GM04503 (cell line): ENCODE measurements around the gene BIK.
"Not testable (repeated sequence)": the region's sequence is repeated elsewhere in the genome, so short reads cannot be mapped to it uniquely, and the experiment has no call there.

ENCODE experiments used
- DNase-seq: peaks from one replicate; pipeline ENCODE4 v3.0.0-alpha.2; 2012; ENCODE audit warnings: low read depth

BIK gene

DNA sequence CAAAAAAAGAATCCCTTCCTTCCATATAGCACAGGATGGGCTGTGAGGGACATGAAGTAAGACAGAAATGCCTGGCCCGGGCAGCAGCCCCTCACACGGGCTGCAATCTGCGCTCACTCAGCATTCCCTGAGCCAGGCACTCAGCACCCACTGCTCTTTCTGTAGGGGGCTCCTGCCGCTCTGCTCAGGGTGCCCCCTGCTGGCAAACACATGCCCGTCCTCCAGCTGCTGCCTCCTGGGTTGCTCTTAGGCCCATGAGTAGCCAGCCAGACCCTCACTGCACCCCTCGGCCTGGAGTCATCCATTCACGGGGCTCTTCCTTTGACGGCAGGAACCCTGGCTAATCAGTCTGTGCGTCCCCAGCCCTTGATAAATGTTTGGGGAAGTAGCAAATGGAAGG is 25.7 kb downstream of the BIK start:
- no peak for DNase-seq

DNA sequence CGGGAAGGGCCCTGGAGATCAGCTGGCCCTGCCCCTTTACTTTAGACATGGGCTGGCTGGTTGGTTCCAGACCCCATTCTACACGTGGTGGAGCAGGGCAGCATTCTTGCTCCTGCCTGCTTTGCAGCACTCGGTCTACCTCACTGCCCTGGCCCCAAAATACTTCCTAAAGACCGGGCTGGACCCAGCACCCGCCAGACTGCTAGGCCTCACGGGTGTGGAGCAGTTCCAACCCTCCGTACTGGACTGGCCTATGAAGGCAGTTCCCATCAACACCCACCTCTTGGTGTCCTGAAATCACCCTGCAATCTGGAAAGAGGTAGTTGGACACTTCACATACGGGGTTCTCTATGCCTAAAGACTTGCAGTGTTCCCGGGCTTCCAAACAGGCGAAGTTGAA is 26.3 kb downstream of the BIK start:
- no peak for DNase-seq

DNA sequence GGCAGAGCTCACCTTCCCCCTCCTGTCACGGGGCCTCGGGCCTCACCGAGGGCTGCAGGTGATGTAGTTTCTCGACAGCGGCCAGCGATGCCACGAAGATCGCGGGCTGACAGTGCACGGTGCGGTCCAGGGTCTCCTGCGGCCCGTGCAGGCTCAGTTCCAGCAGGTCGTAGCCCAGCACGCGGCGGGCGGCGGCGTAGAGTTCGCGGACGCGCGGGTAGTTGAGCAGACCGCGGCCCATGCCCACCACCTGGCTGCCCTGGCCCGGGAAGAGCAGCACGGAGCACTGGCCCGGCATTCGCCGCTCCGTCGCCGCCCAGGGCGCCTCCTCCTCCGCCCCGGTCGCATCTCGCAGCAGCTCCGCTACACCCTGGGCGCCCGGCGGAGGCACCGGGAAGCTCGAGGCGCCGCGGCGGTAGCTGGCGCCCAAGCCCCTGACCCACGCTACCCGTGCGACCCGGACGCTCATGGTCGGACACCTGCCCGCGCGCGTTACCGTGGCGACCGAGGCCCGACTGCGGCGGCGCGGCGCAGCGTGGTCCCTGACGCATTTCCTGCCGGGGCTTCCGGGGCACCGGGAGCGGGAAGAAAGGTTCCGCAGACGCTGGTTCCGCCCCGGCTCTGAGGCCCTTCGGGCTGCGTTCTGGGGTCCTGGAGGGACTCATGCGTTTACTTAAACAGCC is 32.5 kb downstream of the BIK start, which contains the start of gene MCAT:
Gene MCAT, minus strand, starts transcription at position 519 of the 683 bp plus-strand sequence. Its CDS starts 50 bp downstream, at position 469.
- no peak for DNase-seq

DNA sequence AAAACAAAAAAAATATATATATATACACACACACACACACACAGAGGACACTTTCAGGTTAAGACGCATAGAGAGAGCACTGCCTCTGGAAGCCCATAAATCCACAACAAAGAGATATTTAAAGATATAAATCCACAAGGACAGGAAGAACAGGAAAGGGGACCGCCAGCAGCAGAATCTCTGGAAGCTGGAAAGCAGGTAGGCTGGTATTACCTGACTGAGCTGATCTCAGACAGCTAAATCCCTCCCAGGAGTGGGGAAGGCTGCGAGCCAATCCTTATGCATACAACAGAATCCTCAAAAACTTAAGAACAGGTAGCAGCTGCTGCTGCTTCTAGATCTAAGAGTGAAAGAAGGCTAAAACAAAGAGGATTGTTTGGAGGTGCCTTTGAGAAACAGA is 34.4 kb downstream of the BIK start:
- no peak for DNase-seq

DNA sequence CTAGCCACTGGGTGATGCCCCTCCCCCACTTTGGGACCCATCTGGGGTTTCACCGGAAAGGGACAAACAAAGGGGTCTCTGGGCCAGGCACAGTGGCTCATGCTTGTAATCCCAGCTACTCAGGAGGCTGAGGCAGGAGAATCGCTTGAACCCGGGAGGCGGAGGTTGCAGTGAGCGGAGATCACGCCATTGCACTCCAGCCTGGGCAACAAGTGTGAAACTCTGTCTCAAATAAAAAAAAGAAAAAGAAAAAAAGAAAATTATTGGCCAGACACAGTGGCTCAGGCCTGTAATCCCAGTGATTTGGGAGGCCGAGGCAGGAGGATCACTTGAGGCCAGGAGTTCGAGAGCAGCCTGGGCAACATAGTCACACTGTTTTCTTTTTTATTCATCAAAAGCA is 34.8 kb downstream of the BIK start:
- not testable (repeated sequence) for DNase-seq

DNA sequence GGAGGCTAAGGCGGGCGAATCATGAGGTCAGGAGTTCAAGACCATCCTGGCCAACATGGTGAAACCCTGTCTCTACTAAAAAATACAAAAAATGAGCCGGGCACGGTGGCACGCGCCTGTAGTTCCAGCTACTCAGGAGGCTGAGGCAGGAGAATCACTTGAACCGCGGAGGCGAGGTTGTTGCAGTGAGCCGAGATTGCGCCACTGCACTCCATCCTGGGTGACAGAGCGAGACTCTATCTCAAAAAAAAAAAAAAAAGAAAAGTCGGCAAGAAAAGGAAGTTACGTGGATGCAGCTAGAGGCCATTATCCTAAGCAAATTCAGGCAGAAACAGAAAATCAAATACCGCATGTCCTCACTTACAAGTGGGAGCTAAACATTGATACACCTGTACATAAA is 35.8 kb downstream of the BIK start:
- not testable (repeated sequence) for DNase-seq

DNA sequence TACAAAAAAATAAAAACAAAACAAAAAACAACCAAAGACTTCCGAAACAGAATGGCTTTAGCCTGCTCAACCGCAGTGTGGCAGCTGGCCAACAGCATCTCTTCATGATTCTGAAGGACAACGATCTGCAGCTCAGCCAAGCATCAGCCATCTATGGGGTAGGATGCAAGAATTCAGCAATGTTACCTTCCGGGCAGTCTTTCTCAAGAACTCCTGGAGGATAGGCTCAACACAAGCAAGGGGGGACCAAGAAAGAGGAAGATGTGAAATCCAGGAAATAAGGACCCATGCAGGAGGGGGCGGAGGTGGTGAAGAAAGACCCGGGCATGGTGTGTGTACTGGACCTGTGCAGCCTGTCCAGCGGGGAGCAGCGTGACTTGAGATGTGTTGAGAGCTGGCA is 37.3 kb downstream of the BIK start:
- no peak for DNase-seq

DNA sequence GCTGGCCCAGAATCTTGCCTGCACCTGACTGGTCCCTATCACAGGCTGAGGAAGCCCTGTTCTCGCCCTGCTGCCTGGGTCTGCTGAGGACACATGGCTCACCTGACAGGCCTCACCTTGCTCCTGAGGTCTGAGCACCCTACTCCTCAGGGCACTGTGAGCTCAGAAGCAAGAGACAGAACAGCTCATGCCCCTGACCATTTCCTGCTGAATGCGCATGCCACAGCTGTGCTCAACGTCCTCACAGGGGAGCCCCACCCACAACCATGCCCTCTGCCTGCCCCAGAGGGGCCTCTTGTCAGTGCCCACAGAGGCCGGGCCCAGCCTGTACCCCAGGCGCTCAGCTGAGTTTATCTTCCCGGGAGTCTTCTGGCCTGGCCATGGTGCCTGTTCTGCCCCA is 38.0 kb downstream of the BIK start:
- no peak for DNase-seq

DNA sequence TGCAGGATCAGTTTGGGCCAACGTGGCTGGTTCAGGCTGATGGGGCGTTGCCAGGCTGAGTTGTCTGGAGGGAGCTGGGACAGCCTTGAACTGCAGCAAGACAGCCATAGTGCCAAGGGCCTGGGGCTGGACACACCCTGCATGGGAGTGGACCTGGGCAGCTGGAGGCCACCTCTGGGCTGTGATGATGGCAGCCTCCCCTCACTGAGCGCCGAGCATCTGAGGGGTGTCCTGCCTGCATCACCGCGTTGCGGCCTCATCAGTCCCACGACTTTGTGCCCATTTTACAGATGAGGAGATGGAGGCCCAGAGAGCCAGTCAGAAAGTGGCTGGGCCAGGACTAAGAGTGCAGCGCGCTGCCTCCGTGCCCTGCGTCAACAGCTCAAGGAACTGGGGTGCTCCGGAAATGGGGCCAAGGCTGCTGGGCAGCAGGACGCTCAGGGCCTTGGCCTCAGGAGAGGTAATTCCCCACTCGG is 40.2 kb downstream of the BIK start:
- no peak for DNase-seq

DNA sequence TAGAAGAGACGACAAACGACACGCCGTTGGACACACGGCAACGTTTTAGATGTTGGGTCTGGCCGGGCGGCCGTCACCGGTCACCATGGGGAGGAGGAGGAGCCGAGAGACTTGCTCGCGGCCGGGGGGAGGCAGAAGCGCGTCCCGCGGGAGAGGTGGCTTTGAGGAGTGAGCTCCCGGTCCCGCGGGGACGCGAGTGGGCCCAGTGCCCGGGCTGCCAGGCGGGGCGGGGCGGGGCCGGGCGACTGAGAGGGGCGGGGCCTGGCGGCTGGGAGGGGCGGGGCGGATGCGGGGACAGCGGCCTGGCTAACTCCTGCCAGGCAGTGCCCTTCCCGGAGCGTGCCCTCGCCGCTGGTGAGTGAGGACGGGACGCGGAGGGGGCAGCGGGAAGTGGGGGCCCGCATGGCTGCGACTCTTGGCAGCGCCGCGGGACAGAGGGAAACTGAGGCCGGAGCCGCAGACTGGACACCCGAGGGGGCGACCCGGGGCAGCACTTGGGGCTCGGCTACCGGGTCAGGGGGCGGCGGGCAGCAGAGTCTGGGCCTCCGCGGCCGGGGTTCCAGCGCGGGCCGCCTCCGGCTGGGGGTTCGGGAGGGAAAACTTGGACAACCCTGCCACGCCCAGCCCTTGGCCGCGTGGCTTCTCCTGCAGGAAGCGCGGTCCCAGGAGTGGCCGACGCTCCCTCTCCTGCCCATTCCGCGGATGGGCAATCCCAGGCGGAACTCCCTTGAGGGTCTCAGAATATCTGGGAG is 40.9 kb downstream of the BIK start, which contains the start of gene TSPO:
Gene TSPO, plus strand, starts transcription at position 309 of the 752 bp plus-strand sequence. CDS start 7,680 bp downstream, outside the sequence.
- DNase-seq, result no peak

DNA sequence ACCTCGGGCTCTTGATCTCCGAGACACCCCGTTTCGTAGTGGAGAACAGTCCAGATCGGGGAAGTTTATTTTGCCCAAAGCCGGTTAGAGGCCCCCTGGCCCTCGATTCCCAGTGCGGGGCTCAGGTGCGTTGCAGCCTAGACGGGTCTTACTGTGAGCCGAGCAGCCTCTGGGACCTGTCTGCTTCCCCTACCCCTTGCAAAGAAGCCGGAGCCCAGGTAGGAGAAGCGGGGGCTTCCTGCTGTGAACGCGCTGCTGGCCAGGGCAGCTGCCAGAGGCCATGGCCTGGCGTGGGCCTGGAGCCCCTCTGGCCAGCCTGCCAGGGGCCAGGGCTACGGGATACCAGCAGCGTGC is 41.4 kb downstream of the BIK start:
- DNase-seq, result no peak

DNA sequence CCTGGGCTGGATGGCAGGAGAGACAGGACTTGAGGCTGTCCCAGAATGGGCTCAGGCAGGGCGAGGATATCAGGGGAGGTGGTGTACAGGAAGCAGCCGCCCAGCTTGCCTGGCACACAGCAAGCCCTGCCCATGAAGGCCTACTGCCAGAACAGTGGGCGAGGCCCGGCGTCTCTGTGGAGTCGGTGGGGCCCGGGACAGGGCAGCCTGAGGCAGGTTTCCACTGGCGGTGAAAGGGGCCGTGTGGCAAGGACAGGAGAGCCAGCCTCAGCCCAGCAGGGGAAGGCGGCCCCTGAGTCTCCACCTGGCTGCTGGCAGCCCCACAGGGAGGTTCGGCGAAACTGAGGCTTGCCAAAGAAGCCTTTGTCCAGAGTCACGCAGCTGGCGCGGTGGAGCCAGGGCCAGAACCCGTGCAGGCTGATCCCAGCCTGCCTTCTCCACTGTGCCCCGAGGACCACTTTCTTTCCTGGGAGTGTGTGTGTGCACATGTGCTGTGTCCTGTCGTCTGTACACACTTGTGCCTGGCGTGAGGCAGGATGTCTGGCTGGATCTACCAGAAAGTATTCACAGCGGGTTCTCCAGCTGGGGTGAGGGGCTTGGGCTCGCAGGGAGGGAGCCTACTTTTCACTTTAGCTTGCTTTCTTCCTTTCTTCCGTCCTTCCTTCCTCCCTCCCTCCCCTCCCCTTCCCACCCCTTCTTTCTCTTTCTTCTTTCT is 42.0 kb downstream of the BIK start:
- no peak for DNase-seq

DNA sequence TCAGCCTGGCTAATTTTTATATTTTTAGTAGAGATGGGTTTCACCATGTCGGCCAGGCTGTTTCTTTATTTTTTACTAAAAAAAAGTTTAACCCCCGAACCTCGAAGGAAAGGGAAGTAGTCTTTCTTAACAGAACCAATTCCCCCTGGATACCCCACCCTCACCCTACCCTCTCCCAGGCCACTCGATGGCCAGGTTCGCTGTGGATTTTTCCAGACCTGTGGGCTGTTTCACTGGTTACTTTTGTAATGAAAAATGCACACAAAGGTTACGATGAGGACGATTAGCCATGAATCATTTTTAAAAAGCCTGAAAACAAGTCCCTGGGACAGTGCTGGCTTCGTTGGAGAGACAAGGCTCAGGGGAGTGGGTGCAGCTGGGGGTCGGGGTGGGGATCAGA is 43.3 kb downstream of the BIK start:
- no peak for DNase-seq

DNA sequence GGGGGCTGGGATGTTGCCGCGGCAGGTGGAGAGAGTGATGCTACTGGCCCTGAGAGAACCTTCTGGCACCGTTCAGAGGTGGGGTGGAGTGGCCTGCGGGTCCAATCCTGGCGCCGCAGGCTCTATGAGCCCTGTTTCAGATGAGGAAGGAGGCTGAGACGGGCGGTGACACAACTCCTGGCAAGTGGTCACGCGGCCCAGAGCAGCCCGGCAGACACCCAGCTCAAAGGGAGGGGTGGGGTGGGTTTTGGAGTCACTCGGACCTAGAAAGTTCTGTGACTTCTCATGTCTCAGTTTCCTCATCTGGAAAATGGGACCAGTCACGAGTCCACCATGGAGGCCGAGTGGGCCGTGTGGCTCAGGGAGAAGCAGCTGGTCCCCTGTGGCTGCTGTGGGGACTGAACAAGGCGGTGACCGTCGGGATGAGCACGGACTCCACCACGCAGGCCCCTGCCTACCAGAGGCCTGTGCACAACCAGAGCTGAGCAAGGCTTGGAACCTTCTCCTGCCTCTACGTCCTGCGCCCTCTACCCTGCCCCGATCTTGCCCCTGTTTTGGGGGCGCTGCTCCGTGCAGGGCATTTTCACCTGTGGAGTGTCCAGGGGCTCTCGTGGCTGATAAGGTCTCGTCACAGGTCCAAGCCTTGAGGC is 44.5 kb downstream of the BIK start:
- no peak for DNase-seq

DNA sequence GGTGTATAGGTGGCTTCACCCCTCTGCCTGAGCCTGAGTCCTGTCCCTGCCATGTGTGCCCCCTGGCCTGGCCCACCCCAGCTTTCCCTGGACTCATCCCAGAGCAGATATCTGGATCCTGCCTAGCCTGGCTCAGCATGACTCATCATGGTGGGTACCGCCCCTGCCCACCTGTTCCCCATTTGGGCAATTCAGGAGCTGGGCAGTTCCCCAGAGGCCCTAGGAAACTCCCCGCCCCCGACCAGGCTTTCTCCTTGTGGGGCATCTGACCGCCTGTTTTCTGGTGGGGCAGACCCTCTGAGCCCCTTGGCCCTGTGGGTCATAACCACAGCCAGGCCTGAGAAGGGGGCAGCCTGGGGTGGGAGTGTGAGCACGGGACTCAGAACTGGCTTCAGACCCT is 45.2 kb downstream of the BIK start:
- DNase-seq, result no peak

DNA sequence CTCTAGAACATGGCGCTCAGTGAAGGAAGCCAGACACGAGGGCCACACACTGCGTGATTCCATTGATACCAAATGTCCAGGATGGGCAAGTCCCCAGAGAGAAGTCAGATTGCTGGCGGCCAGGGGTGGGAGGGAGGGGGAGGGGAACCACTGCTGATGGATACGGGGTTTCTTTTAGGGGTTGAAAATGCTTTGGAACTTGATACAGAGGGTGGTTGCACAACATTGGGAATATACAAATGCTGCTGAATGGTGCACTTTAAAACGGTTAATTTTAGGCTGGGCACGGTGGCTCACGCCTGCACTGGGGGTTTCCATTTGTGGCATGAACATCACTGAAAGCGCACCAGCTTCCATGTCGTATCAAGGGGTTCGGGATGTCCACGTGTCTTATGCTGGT is 45.9 kb downstream of the BIK start:
- no peak for DNase-seq

DNA sequence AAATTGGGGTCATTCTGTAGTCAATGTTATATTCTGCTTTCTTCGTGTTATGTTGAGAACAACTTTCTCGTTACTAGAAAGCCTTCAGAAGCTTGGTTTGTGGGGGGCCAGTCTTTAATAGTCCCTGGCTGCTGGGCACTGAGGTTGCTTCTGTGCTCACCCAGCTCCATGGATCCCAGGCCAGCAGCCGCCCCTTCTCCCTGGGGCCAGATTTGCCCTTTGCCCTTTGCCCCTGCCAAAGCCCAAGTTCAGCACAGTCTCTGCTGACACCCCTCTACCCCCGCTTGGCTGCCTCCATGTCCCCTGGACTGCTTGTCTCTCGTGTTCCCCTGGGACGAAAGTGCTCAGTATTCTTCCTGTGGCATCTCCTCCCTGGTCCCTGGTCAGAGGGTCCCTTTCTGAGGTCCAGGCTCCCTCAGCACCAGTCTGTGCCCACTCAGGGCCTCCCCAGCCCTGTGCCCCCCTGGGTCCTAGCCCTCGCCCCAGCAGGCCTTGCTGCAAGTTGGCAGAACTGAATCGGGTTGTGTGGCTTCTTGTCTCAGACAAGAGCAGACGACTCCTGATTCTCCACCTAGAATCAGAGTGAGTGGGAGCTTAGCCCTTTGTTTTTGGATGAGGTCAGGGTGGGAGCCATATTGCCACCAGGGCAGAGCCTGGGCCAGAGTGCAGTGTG is 47.5 kb downstream of the BIK start:
- DNase-seq, result no peak

DNA sequence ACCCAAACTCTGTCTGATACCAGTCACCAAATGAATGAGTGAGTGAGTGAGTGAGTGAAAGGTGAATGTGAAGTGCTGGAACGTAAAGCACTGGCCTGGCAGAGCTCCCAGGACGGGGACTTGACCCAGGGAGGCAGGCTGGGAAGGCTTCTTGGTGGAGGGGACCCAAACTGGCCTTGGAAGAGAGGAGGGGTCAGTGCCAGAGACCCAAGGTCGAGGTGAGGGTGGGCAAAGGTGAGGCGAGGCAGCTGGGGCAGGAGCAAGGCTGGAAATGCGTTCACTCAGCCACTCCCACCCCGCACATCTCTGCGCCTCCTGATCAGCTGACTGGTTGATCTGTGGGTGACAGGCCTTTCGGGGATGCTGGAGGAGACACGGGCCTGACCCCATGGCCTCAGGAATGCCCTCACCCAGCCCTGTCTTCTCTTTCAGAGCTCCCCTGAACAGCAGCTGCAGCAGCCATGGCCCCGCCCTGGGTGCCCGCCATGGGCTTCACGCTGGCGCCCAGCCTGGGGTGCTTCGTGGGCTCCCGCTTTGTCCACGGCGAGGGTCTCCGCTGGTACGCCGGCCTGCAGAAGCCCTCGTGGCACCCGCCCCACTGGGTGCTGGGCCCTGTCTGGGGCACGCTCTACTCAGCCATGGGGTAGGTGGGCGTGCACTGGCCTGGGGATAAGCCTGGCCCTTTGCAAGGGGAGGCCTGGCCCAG is 48.4 kb downstream of the BIK start:
- DNase-seq, result no peak

DNA sequence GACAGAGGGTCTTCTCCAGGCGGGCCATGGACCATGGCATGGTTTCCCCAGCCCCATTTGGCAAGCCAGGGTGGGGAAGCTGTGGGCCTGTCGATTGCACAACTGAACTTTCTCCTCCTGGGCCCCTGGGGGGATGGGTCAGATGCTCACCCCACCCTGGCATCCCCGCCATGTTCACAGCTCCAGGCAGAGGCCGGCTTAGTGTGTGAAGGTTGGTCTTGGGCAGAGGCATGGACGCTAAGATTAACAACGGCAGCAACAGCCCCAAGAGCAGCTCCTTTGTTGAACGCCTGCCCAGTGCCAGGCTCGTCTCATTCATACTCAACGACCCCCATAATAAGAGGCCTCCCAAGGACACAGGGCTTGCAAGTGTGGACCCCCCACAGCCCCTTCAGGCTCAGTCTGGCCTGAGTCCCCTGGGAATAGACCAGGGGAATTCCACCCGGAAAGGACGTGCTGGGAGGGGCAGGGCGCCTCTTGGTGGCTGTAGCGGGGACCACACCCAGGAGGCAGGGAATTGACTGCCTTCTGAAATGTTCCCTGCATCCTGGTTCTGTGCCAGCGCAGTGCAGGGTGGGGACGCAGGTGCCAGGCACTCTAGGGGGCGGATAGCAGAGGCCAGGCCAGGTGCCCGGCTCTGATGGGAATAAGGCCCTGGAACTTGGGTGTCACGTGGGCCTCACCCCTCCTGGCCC is 49.1 kb downstream of the BIK start:
- DNase-seq, result no peak

DNA sequence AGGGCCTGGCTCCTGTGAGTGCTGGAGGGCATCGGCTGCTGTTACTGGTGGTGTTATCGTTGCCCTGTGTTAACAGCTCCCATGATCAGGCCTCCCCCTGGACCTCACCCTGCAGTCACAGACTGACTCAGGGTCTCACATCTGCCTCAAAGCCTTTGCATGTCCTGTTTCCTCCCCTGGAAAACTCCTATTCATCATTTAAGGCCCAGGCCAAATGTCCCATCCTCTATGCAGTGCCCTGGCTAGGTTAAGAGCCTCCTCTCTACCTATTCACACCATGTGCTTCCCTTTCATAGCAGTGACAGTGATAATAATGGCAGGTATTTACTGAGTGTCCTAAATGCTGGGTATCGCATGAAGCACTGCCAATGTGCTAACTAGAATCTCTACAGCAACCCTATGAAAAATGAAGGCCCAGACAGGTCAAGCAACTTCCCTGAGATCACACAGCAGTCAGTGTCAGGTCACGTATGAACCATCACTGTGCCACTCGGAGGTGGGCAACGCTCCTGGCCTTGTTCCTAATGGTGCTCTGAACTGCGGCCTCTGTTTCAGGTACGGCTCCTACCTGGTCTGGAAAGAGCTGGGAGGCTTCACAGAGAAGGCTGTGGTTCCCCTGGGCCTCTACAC is 50.1 kb downstream of the BIK start:
- no peak for DNase-seq
